HFFc6 (cell line): ENCODE measurements around the gene BAIAP2L1. TPM values are rescaled to one million over a fixed set of nuclear protein-coding genes. Genes with fewer than 3 reads are reported as not detected.

ENCODE experiments used
- DNase-seq: peaks from one replicate; pipeline ENCODE4 v3.0.0-alpha.2; 2018
- H3K27ac Mint-ChIP-seq: 2 replicates; pipeline ENCODE4 v1.8.0; 2020; ENCODE audit warnings: mild to moderate bottlenecking, mixed read lengths
- H3K27me3 Mint-ChIP-seq: 2 replicates; pipeline ENCODE4 v1.8.0; 2021; ENCODE audit warnings: mild to moderate bottlenecking, moderate library complexity, mixed read lengths; ENCODE audit not compliant: insufficient read depth
- H3K36me3 Mint-ChIP-seq: 2 replicates; pipeline ENCODE4 v1.8.0; 2021; ENCODE audit warnings: low read depth, mixed read lengths
- H3K4me1 Mint-ChIP-seq: 2 replicates; pipeline ENCODE4 v1.8.0; 2020; ENCODE audit warnings: low read depth, mixed read lengths
- H3K4me3 Mint-ChIP-seq: 2 replicates; pipeline ENCODE4 v1.8.0; 2020; ENCODE audit warnings: mild to moderate bottlenecking, moderate library complexity, mixed read lengths
- H3K9me3 Mint-ChIP-seq: 2 replicates; pipeline ENCODE4 v1.8.0; 2020; ENCODE audit warnings: mild to moderate bottlenecking, mixed read lengths
- CTCF ChIP-seq: fragments of 200-600 bp; sonication (generic); IDR thresholded peaks from 2 replicates; pipeline ENCODE4 v1.5.0; 2021; ENCODE audit warnings: antibody characterized with exemption, mild to moderate bottlenecking
- total RNA-seq, 6 experiments: library from RNA; stranded (reverse); fragmentation: NEBNext Ultra II Directional; extraction: Animal tissue kit (Norgen Biotek cat#: 25700); gene quantifications; 2 replicates in 1 of 6; 3 replicates in 5 of 6; pipeline ENCODE4 v1.2.3, GENCODE V29; 2021

The BAIAP2L1 gene
- total RNA-seq, 6 experiments from 2014 or later: 12.9 to 17.5 (median 14.2) TPM

- Mint-ChIP-seq H3K4me1 (peaks cover 53% of the 10 kb centered on the region), H3K27ac (peak overlapping the region; percentile 99), H3K36me3 (peaks cover 30% of the 10 kb centered on the region), H3K9me3 (no peaks in the 10 kb centered on the region), H3K4me3 (peak overlapping the region; percentile 96), H3K27me3 (peaks cover 16% of the 10 kb centered on the region)
- TF ChIP-seq CTCF: no peak
- DNase-seq: no peak
These were observed 115.5 kb downstream of the BAIAP2L1 start for GRCh38 chr7:98285157-98286092.

DNA sequence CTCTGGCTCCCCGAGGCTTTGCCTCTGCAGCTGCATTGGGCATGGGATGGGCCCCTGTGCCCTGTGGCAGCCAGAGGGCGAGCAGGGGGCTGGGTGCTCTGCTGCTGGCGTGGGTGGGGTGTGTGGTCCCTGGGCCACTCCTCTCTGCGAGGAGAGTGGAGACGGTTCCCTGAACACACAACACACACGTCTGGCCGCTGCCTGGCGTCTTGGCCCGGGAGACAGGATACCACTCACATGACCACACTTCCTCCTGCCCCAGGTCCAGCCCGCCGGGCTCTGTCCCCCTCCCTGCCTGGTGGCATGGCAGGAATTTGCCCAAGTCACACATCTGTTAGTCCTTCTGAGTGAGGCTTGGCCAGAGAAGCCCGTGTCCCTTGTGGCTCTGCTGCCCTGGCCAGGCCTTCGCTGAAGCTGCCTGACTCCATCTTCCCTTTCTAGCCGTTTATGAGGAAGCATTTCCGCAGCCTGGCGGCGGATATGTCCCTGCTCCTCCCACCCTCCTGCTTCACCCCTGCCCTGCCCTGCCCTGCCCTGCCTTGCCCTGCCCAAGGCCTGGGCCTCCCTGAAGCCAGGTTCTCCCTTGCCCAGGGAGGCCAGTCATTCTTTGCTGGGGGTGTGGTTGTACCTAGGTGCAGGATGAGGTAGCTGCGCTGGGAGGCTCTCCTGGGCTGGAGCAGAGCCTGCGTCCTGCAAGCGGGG lies 116.4 kb downstream of the BAIAP2L1 start:
- peak; percentile 44; the same call in 1 of the 2 replicates for TF ChIP-seq CTCF
- peak; percentile 85 for DNase-seq
- Mint-ChIP-seq H3K4me3 (peak overlapping the region; percentile 96), H3K4me1 (peaks cover 54% of the 10 kb centered on the region), H3K27ac (peak overlapping the region; percentile 99), H3K36me3 (peaks cover 30% of the 10 kb centered on the region), H3K27me3 (peaks cover 16% of the 10 kb centered on the region), H3K9me3 (no peaks in the 10 kb centered on the region)

DNA sequence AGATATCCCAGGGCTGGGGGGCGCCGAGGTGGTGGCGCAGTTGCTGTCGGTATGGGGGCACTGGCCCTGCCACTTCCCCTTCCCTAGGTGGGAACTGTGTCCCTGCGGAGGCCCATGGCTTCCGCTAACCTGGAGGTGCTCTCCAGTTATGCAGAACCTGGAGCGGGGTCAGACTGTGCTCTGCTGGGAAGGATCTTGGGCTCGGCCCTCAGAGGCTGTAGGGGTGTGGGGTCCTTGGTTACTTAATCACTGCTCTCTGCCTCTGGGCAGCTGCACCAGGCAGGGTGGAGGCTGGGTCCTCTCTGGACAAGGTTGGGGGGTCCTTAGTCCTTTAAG lies 117.0 kb downstream of the BAIAP2L1 start:
- H3K4me1 Mint-ChIP-seq: peaks cover 54% of the 10 kb centered on the region
- TF ChIP-seq CTCF: no peak
- H3K27me3 Mint-ChIP-seq: peaks cover 16% of the 10 kb centered on the region
- H3K4me3 Mint-ChIP-seq: peak overlapping the region; percentile 96
- peak overlapping the region; percentile 99 for H3K27ac Mint-ChIP-seq
- H3K9me3 Mint-ChIP-seq: no peaks in the 10 kb centered on the region
- peaks cover 30% of the 10 kb centered on the region for H3K36me3 Mint-ChIP-seq
- no peak for DNase-seq

DNA sequence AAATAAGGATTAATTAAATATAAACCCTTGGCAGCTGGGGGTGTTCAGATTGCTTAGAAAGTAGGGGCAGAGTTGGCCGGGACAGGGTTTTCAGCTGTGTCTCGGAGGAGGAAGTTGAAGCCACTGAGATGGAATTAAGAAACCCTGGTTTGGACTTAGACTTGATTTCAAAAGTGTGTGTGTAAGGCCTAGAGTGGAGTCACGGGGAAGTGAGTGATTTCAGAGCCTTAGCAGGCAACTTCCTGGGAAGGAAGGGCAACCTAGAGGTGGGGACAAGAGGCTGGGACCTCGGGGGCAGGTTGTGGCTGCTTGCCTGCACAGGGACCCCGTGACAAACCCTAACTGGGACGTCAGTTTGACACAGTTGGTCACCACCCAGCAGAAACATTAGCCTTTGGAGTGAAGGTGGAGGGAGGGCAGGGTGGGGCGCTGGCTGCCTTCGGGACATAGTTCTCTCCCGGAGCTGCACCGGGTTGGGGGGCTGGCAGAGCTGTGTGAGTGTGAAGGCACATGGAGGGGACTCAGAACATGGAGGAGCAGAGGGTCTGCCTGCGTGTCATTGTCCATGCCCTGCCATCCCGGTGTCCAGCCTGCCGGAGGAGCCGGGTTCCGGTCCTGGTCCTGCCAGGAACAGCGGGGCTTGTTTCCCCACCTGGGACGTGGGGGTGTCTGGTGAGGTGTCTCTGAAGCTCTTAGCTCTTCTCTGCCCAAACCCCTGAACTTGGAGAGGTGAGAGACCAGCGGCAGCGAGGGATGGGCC lies 117.6 kb downstream of the BAIAP2L1 start:
- Mint-ChIP-seq H3K27me3 (peaks cover 16% of the 10 kb centered on the region), H3K4me1 (peaks cover 56% of the 10 kb centered on the region), H3K27ac (peak overlapping the region; percentile 99), H3K36me3 (peaks cover 30% of the 10 kb centered on the region), H3K4me3 (peak overlapping the region; percentile 96), H3K9me3 (no peaks in the 10 kb centered on the region)
- peak; percentile 60 for DNase-seq
- TF ChIP-seq CTCF: no peak

GRCh38 chr7:98282703-98283102 lies 118.2 kb downstream of the BAIAP2L1 start:
- H3K27me3 Mint-ChIP-seq: peaks cover 16% of the 10 kb centered on the region
- DNase-seq: no peak
- peak overlapping the region; percentile 96 for H3K4me3 Mint-ChIP-seq
- H3K27ac Mint-ChIP-seq: peak overlapping the region; percentile 99
- TF ChIP-seq CTCF: no peak
- H3K36me3 Mint-ChIP-seq: peaks cover 30% of the 10 kb centered on the region
- H3K4me1 Mint-ChIP-seq: peaks cover 56% of the 10 kb centered on the region
- H3K9me3 Mint-ChIP-seq: no peaks in the 10 kb centered on the region
